Fibroblast of lung (primary cell): ENCODE measurements around the gene TGM5. TPM values are rescaled to one million over a fixed set of nuclear protein-coding genes. Genes with fewer than 3 reads are reported as not detected.
"Not testable (repeated sequence)": the region's sequence is repeated elsewhere in the genome, so short reads cannot be mapped to it uniquely, and the experiment has no call there.

Source experiments
- DNase-seq, 2 donors: peaks; one replicate each; pipeline versions ENCODE4 v3.0.0 to v3.0.0-alpha.2; 2010; ENCODE audit warnings: low read depth in 2 of 2
- H2AFZ ChIP-seq: 2 replicates; pipeline ENCODE4 v1.5.1; 2012; ENCODE audit warnings: low read length, control low read depth, inconsistent platforms
- H3K27ac ChIP-seq: 2 replicates; pipeline ENCODE4 v1.5.1; 2011; ENCODE audit warnings: low read length, control low read depth; ENCODE audit not compliant: insufficient read depth
- H3K27me3 ChIP-seq: 2 replicates; pipeline ENCODE4 v1.5.1; 2011; ENCODE audit warnings: mild to moderate bottlenecking, low read length; ENCODE audit not compliant: control insufficient read depth, insufficient read depth
- H3K36me3 ChIP-seq: 2 replicates; pipeline ENCODE4 v1.5.1; 2011; ENCODE audit warnings: low read length; ENCODE audit not compliant: control insufficient read depth, insufficient read depth
- H3K4me1 ChIP-seq: 2 replicates; pipeline ENCODE4 v1.5.1; 2011; ENCODE audit warnings: low read length; ENCODE audit not compliant: control insufficient read depth, insufficient read depth; ENCODE audit errors: extremely low read depth
- H3K4me2 ChIP-seq: 2 replicates; pipeline ENCODE4 v1.5.1; 2011; ENCODE audit warnings: low read length, control low read depth; ENCODE audit not compliant: insufficient read depth; ENCODE audit errors: extremely low read depth
- H3K4me3 ChIP-seq, 4 experiments: fragments of 200-600 bp in 1 of 4; sonication (generic) in 1 of 4; replicated peaks in 1 of 4; 2 replicates each; pipeline ENCODE4 v1.5.1; 2011 to 2016; ENCODE audit warnings: low read length in 4 of 4, low read depth in 3 of 4, mild to moderate bottlenecking in 3 of 4, control low read depth in 2 of 4, inconsistent platforms in 1 of 4, mixed read lengths in 1 of 4; ENCODE audit not compliant: insufficient read depth in 1 of 4; ENCODE audit errors: control extremely low read depth in 1 of 4
- H3K79me2 ChIP-seq: 2 replicates; pipeline ENCODE4 v1.5.1; 2012; ENCODE audit warnings: mild to moderate bottlenecking, low read length, inconsistent platforms; ENCODE audit not compliant: control insufficient read depth, insufficient read depth
- H3K9ac ChIP-seq: 2 replicates; pipeline ENCODE4 v1.5.1; 2011; ENCODE audit warnings: mild to moderate bottlenecking, low read length, control low read depth; ENCODE audit not compliant: insufficient read depth
- H3K9me3 ChIP-seq: 2 replicates; pipeline ENCODE4 v1.5.1; 2012; ENCODE audit warnings: low read depth, low read length; ENCODE audit not compliant: control insufficient read depth, insufficient read depth
- H4K20me1 ChIP-seq: 2 replicates; pipeline ENCODE4 v1.5.1; 2011; ENCODE audit warnings: low read length; ENCODE audit not compliant: control insufficient read depth, insufficient read depth; ENCODE audit errors: extremely low read depth
- EZH2 ChIP-seq: IDR thresholded peaks from 2 replicates; pipeline ENCODE4 v1.5.1; 2012; ENCODE audit warnings: low read length, control low read depth, mild to moderate bottlenecking; ENCODE audit errors: missing control alignments
- polyA plus RNA-seq, 2 donors: library from polyadenylated mRNA; depleted of rRNA in 1 of 2; stranded (reverse) in 1 of 2; unstranded in 1 of 2; fragments of >200 nt; gene quantifications; 2 replicates each; pipeline ENCODE4 v1.2.1, GENCODE V29; 2011 to 2012; ENCODE audit warnings: missing spikeins in 1 of 2
- total RNA-seq: library from RNA; depleted of rRNA; stranded (reverse); fragments of >200 nt; gene quantifications from 2 replicates; pipeline ENCODE4 v1.2.1, GENCODE V29; 2014
- TF ChIP-seq, protein P1 (sequence below), 2 donors: IDR thresholded peaks in 1 of 2; conservative IDR thresholded peaks in 1 of 2; 1 replicate in 1 of 2; 2 replicates in 1 of 2; pipeline ENCODE4 v1.5.1; 2011 to 2012; ENCODE audit warnings: low read length in 2 of 2, control low read depth in 1 of 2, inconsistent platforms in 1 of 2, low read depth in 1 of 2, mild to moderate bottlenecking in 1 of 2

Gene TGM5
- total and polyA plus RNA-seq, 2 donors (not counting 1 experiment from before 2014, with no cell fraction given): under 0.01 to 0.03 TPM

DNA sequence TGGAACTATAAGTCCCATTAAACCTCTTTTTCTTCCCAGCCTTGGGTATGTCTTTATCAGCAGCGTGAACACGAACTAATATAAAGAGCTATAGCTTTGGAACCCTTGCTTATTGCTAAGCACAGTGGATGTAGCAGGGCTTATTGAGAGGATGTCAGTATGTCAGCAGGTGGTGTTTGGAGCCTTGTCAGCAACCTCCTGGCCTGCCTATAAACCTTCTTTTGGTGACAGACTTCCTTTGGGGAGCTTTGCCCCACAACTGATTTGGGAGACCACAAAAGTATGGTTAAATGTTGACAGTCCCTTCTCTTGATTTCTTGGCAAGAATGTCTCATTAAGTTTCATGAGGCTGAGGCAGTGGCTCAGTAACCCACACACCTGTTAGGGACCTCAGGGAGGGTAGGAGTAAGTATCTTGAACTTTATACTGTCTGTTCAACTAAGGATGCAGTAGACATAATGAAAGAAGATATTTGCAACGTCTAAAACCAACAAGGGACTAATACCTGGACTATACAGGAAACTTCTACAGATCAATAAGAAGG, 66.7 kb downstream of the TGM5 start:
- Histone ChIP-seq H3K9me3 (no peaks in the 10 kb centered on the region), H3K27me3 (no peaks in the 10 kb centered on the region), H3K27ac (no peak overlapping the region), H3K4me3 (no peak overlapping the region), H4K20me1 (no peaks in the 10 kb centered on the region), H3K9ac (no peak overlapping the region), H3K36me3 (peaks cover 4% of the 10 kb centered on the region), H3K4me1 (no peaks in the 10 kb centered on the region), H2AFZ (no peak overlapping the region), H3K79me2 (no peaks in the 10 kb centered on the region), H3K4me2 (no peak overlapping the region)
- DNase-seq: no peak
- TF ChIP-seq EZH2: no peak
- TF ChIP-seq, protein P1, sequence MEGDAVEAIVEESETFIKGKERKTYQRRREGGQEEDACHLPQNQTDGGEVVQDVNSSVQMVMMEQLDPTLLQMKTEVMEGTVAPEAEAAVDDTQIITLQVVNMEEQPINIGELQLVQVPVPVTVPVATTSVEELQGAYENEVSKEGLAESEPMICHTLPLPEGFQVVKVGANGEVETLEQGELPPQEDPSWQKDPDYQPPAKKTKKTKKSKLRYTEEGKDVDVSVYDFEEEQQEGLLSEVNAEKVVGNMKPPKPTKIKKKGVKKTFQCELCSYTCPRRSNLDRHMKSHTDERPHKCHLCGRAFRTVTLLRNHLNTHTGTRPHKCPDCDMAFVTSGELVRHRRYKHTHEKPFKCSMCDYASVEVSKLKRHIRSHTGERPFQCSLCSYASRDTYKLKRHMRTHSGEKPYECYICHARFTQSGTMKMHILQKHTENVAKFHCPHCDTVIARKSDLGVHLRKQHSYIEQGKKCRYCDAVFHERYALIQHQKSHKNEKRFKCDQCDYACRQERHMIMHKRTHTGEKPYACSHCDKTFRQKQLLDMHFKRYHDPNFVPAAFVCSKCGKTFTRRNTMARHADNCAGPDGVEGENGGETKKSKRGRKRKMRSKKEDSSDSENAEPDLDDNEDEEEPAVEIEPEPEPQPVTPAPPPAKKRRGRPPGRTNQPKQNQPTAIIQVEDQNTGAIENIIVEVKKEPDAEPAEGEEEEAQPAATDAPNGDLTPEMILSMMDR (conservative IDR thresholded peaks at IDR 0.05 in 1 of 2, IDR thresholded peaks at IDR 0.05 in 1 of 2; ENCODE audit: low read depth in 1 of 2, low read length in 2 of 2): no peak

GRCh38 chr15:43198992-43199391, 67.7 kb downstream of the TGM5 start:
- DNase-seq: no peak
- H3K79me2 ChIP-seq: no peaks in the 10 kb centered on the region
- no peaks in the 10 kb centered on the region for H3K9me3 ChIP-seq
- no peak overlapping the region for H2AFZ ChIP-seq
- H3K4me1 ChIP-seq: peaks cover 2% of the 10 kb centered on the region
- H4K20me1 ChIP-seq: no peaks in the 10 kb centered on the region
- no peak overlapping the region for H3K27ac ChIP-seq
- TF ChIP-seq EZH2: no peak
- TF ChIP-seq, protein P1 (conservative IDR thresholded peaks at IDR 0.05 in 1 of 2, IDR thresholded peaks at IDR 0.05 in 1 of 2; ENCODE audit: low read depth in 1 of 2, low read length in 2 of 2): no peak
- H3K36me3 ChIP-seq: peaks cover 4% of the 10 kb centered on the region
- no peak overlapping the region for H3K9ac ChIP-seq
- no peak overlapping the region for H3K4me2 ChIP-seq
- no peak overlapping the region for H3K4me3 ChIP-seq
- H3K27me3 ChIP-seq: no peaks in the 10 kb centered on the region

DNA sequence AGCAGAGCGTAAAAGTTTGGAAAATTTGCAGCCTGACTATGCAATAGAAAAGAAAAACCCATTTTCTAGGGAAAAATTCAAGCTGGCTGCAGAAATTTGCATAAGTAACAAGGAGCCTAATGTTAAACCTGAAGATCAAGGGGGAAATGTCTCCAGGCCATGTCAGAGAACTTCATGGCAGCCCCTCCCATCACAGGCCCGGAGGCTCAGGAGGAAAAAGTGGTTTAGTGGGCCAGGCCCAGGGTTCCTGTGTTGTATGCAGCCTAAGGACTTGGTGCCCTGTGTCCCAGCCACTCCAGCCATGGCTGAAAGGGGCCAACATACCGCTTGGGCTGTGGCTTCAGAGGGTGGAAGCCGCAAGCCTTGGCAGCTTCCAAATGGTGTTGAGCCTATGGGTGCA, 68.2 kb downstream of the TGM5 start:
- not testable (repeated sequence) for DNase-seq, H3K4me1 ChIP-seq, H2AFZ ChIP-seq, H3K79me2 ChIP-seq, H3K4me3 ChIP-seq, H3K27me3 ChIP-seq, H3K4me2 ChIP-seq, H3K27ac ChIP-seq, H3K36me3 ChIP-seq, H4K20me1 ChIP-seq, H3K9ac ChIP-seq, H3K9me3 ChIP-seq

DNA sequence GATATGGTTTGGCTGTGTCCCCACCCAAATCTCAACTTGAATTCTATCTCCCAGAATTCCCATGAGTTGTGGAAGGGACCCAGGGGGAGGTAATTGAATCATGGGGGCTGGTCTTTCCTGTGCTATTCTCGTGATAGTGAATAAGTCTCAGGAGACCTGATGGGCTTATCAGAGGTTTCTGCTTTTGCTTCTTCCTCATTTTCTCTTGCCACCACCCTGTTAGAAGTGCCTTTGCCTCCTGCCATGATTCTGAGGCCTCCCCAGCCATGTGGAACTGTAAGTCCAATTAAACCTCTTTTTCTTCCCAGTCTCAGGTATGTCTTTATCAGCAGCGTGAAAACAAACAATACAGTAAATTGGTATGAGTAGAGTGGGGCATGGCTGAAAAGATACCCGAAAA, 69.0 kb downstream of the TGM5 start:
- not testable (repeated sequence) for H3K36me3 ChIP-seq, DNase-seq, H3K79me2 ChIP-seq, H3K4me1 ChIP-seq, H3K4me3 ChIP-seq, H2AFZ ChIP-seq, H4K20me1 ChIP-seq, H3K27ac ChIP-seq, H3K27me3 ChIP-seq, H3K9me3 ChIP-seq, H3K4me2 ChIP-seq, H3K9ac ChIP-seq
